Measurements from ENCODE around the gene FGD3. TPM values are rescaled to one million over a fixed set of nuclear protein-coding genes. Genes with fewer than 3 reads are reported as not detected.
"Not testable (repeated sequence)": the region's sequence is repeated elsewhere in the genome, so short reads cannot be mapped to it uniquely, and the experiment has no call there.

The FGD3 gene
- total RNA-seq, 1 donor = 59.8 TPM

- no peak for DNase-seq (ENCODE audit: low read depth in 2 of 3, low spot score in 2 of 3)
These were observed 27.7 kb downstream of the FGD3 start for GRCh38 chr9:92974761-92975755.

- DNase-seq (ENCODE audit: low read depth in 2 of 3, low spot score in 2 of 3) = no peak
These were observed 29.1 kb downstream of the FGD3 start for GRCh38 chr9:92976431-92976830.

- no peak for DNase-seq (ENCODE audit: low read depth in 2 of 3, low spot score in 2 of 3)
These were observed 30.0 kb downstream of the FGD3 start for GRCh38 chr9:92977279-92977678.

GRCh38 chr9:92978345-92978875 lies 31.1 kb downstream of the FGD3 start:
- DNase-seq (ENCODE audit: low read depth in 2 of 3, low spot score in 2 of 3) = no peak

GRCh38 chr9:92979283-92980056 lies 32.1 kb downstream of the FGD3 start:
- no peak for DNase-seq (ENCODE audit: low read depth in 2 of 3, low spot score in 2 of 3)

- DNase-seq (ENCODE audit: low read depth in 2 of 3, low spot score in 2 of 3) = no peak
These were observed 32.9 kb downstream of the FGD3 start for GRCh38 chr9:92980085-92980745.

GRCh38 chr9:92982130-92982529 lies 34.8 kb downstream of the FGD3 start:
- DNase-seq (ENCODE audit: low read depth in 2 of 3, low spot score in 2 of 3) = no peak

GRCh38 chr9:92983984-92984589 lies 36.8 kb downstream of the FGD3 start:
- no peak for DNase-seq (ENCODE audit: low read depth in 2 of 3, low spot score in 2 of 3)

GRCh38 chr9:92984976-92985375 lies 37.7 kb downstream of the FGD3 start:
- no peak for DNase-seq (ENCODE audit: low read depth in 2 of 3, low spot score in 2 of 3)

GRCh38 chr9:92986176-92987119 lies 39.1 kb downstream of the FGD3 start:
- peak in 1 of 3 donors; percentile 52 for DNase-seq (ENCODE audit: low read depth in 2 of 3, low spot score in 2 of 3)

- DNase-seq (ENCODE audit: low read depth in 2 of 3, low spot score in 2 of 3) = no peak
These were observed 41.0 kb downstream of the FGD3 start for GRCh38 chr9:92988215-92988768.

- no peak for DNase-seq (ENCODE audit: low read depth in 2 of 3, low spot score in 2 of 3)
These were observed 42.2 kb downstream of the FGD3 start for GRCh38 chr9:92989561-92989960.

- DNase-seq (ENCODE audit: low read depth in 2 of 3, low spot score in 2 of 3) = no peak
These were observed 43.1 kb downstream of the FGD3 start for GRCh38 chr9:92990461-92990860.

- DNase-seq (ENCODE audit: low read depth in 2 of 3, low spot score in 2 of 3) = no peak
These were observed 45.2 kb downstream of the FGD3 start for GRCh38 chr9:92992549-92992948.

GRCh38 chr9:92998871-92999270 lies 51.5 kb downstream of the FGD3 start:
- not testable (repeated sequence) for DNase-seq (ENCODE audit: low read depth in 2 of 3, low spot score in 2 of 3)

GRCh38 chr9:93001031-93001430 lies 53.7 kb downstream of the FGD3 start:
- no peak for DNase-seq (ENCODE audit: low read depth in 2 of 3, low spot score in 2 of 3)

- no peak for DNase-seq (ENCODE audit: low read depth in 2 of 3, low spot score in 2 of 3)
These were observed 55.4 kb downstream of the FGD3 start for GRCh38 chr9:93002700-93003099.

- DNase-seq (ENCODE audit: low read depth in 2 of 3, low spot score in 2 of 3) = peak; percentile 38 to 50 (median 48)
These were observed 56.5 kb downstream of the FGD3 start for GRCh38 chr9:93003552-93004407.

Measured in hematopoietic multipotent progenitor cell (in vitro differentiated cells).